ENCODE data around the gene TMPRSS7.

Gene TMPRSS7

GRCh38 chr3:112101916-112102315 is 67.4 kb downstream of the TMPRSS7 start:
- DNase-seq = no peak

DNA sequence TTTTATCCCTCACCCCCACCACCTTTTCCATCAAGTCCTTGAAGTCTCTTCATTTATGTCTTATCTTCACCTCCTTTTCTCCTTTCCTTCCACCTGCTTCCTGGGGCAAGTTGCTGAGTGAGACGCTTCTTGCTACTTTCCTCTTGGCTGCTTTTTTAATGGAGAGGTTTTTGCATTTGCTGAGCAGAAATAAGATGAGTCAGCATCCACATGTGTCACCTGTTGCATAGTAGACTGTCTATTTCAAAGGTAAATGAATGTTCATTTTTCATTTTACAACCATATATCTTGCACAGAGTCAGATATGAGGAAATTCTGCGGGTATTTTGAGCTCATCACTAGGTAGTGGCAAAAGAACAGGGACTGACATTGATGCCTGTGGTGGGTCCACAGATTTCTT is 70.2 kb downstream of the TMPRSS7 start:
- DNase-seq = no peak

- DNase-seq = no peak
Observed at GRCh38 chr3:112109322-112109721, 74.8 kb downstream of the TMPRSS7 start.

- no peak for DNase-seq
Observed at GRCh38 chr3:112111785-112112402, 77.4 kb downstream of the TMPRSS7 start.

DNA sequence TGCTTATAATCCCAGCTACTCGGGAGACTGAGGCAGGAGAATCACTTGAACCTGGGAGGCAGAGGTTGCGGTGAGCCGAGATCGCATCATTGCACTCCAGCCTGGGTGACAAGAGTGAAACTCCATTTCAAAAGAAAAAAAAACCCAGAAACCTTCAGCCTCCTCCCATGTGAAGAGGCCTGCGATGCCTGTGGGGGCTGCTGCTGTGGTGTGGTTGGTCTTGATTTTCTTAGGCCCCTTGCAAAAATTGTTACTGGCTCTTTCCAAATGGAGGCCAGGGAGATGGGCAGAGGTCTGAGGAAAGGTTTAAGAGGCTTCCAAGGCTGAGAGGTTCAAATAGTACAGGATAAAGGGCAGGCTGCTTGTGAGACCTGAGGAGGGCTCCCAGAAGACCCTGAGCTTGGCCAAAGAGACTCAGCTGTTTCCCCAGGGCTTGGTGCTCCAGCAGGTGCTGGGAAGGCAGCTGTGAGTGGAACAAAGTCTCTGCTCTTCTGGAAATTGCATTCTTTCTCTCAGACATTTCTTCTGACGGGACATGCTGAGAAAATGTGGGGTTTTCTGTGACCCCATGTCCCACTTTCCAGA is 80.1 kb downstream of the TMPRSS7 start:
- no peak for DNase-seq

DNA sequence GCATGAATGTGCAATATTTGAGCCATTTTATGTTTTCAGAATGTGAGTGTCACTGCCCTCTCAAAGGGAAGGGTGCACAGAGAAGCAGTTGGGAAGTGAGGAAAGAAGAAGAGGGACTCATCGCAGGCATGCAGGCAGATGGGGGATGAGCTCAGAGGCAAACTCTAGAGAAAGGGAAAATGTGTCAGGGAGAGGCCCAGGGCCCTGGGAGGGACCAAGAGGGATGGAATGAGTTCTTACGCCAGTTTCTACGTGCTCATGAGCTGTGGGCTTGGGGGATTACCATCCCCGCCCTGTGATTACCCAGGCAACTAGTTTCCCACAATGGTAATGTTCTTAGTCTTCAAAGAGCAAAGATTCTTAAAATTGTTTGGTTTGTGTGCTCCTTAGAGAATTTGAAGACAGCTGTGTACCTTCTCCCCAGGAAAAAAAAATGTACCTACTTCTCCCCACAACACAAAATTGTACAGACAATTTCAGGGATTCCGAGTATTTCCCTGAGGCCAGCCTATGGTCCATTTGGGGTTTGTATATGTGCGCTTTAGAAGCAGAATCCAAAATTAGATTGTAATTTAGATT is 80.7 kb downstream of the TMPRSS7 start:
- no peak for DNase-seq

DNA sequence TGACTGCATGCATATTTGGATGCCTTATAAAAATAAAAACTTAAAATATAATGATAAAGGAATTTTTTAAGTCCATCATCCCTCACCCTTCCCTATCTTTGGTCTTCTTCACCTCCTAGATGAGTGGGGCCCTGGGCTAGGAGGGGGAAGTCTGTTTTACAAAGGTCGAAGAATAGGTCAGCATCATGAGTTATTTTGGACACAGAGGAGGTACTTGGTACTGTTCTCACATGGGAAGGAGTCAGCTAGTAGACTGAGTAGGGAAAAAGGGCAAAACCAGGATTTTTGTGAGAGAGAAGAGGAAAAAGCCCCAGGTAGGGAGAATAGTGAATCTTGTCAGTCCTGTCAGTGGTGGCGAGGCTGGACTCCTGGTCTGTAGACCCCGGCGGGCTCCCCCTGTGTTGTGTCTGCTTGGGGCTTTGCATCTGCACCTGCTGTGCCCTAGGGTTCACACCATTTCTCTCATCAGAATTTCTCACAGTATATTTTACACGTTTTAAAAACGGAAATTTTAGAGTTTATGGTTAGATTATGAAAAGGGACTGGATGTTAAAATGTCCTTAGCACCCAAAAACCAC is 81.4 kb downstream of the TMPRSS7 start:
- no peak for DNase-seq

- no peak for DNase-seq
Observed at GRCh38 chr3:112116748-112117186, 82.2 kb downstream of the TMPRSS7 start.

DNA sequence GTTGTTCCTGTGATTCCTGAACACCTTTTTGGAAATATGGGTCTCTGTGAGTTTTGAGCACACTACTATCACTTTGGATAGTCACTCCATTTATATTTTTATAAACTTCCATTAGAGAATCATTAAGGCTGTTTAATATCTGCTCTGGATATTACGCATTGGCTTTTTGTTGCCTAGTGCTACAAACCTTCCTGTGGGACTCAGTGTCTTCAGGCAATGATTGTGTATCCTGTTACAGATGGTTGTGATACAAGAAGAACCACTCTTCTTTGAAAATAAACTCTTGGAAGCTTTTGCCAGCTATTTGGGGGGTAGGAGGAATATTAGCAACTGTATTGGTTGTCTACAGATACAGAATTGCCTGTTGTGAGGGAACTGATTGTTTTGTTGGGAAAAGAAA is 82.9 kb downstream of the TMPRSS7 start:
- DNase-seq = no peak

GRCh38 chr3:112117841-112118571 is 83.5 kb downstream of the TMPRSS7 start:
- no peak for DNase-seq

GRCh38 chr3:112119962-112120836 is 85.7 kb downstream of the TMPRSS7 start:
- no peak for DNase-seq

DNA sequence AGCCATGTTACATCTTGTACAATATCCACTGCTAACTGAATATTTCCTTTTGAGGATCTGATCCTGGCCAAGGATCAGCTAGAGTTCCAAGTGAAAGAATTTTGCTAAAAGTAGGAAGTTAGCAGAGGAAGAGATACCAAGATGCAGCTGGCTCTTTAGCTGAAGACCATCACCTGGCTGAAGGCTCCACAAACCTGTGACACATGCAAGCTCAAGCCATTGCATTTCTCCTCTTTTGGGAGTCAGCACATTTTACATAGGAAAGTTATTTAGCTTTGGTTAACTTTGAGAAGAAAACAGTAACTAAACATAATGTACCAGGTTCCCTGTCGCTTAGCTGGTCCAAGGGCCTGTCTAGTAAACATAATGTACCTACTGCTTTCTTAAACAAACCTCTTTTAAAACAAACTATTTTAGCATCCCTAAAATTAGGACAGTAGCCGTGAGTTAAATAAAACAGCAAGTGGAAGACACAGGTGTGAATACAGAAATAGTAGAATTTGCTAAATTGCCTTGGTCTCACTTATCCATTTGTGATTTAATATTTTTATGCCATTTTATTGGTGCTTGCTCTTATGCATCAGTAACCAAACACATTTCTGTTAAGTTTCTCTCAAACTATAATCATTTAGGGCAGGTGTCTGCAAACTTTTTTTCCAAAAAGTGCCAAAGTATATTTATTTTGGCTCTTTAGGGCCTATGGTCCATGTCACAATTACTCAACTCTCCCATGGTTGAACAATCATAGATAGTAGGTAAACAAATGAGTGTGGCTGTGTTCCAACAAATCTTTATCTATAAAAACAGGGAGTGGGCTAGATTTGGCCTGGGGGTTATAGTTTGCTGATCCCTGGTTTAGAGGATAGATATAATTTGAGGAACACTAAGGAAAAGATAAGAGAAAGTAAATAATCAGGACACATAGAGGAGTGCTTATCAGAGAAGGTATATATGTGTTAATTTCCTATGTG is 87.3 kb downstream of the TMPRSS7 start:
- DNase-seq = no peak

GRCh38 chr3:112122870-112123269 is 88.3 kb downstream of the TMPRSS7 start:
- DNase-seq = no peak

DNA sequence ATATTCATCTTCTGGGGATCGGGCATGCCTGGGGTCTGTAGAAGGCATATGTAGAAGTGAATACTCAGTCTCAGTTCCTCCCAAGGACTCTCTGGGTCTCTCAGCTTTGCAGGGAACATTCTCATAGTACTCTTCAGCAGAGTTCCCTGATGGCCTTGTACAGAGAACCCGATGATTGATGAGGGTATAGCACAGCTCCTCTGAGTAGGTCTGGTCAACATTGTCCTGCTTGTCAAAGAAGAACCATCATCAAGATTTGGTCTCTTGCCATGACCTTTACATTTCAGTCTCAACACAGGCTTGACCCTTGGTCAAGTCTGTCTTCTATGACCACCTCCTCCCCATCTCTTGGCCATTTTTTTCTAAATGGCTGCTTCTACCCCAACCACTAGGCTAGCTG is 89.0 kb downstream of the TMPRSS7 start:
- DNase-seq = no peak

- DNase-seq = no peak
Observed at GRCh38 chr3:112124907-112125607, 90.5 kb downstream of the TMPRSS7 start.

- no peak for DNase-seq
Observed at GRCh38 chr3:112126511-112126911, 92.0 kb downstream of the TMPRSS7 start.

- DNase-seq = no peak
Observed at GRCh38 chr3:112127522-112128494, 93.3 kb downstream of the TMPRSS7 start.

GRCh38 chr3:112128843-112129727 is 94.5 kb downstream of the TMPRSS7 start:
- DNase-seq = no peak
